ENCODE results near the gene AAMDC.

The AAMDC gene

DNA sequence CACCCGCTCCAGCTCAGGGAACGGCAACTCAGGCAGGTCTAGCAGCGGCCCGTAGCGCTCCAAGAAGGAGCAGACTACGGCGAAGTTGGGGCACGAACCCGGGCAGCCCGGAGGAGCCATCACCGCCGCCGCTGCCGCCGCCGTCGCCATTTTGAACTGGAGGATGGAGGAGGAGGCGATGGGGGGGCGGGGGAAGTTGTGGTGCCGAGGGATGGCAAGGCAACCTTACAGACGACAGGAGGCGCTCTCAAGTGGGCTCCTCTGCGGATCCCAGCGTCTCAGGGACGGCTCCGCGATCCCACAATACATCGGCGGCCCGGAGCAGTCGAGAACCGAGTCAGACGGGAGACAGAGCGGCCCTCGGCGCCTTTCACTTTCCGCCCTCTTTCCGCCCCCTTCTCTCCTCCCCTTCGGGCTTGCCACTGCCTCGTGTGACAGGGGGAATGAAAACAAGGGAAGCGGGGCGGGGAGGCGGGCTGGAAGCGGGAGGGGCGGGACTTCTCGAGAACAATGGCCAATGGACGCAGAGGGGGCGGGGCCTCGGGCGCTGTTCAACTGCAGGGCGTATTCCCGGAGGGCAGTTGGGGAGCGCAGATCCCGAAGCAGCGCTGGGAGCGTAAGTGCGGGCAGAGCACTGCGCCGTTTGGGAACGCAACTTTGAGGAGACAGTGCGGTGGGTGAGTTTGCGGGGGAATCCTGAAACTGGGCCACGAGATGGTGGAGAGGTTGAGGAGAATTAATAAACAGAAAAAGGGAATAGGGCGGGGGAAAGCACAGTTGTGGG is at the start of gene AAMDC, which contains the start of gene RSF1:
TSS of gene AAMDC (plus strand) at position 580 of the 784 bp plus-strand sequence. CDS start 21,353 bp downstream, outside the sequence.
TSS of gene RSF1 (minus strand) at position 158 of the 784 bp plus-strand sequence. CDS start at position 150, 8 bp downstream.
- FAIRE-seq = peak; percentile 67

DNA sequence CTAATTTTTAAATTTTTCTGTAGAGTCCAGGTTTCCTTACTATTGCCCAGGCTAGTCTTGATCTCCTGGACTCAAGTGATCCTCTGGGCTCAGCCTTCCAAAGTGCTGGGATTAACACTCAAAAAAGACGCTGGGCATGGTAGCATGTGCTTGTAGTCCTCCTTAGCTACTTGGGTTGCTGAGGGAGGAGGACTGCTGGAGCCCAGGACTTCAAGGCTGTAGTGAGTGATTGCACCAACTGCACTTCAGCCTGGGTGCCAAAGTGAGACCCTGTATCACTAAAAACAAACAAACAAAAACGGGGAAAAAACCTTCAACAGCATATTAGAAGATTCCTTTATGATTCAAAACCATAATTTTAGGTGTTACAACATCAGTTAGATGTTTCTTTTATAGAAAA is 45.0 kb upstream of the AAMDC start:
- no peak for FAIRE-seq

DNA sequence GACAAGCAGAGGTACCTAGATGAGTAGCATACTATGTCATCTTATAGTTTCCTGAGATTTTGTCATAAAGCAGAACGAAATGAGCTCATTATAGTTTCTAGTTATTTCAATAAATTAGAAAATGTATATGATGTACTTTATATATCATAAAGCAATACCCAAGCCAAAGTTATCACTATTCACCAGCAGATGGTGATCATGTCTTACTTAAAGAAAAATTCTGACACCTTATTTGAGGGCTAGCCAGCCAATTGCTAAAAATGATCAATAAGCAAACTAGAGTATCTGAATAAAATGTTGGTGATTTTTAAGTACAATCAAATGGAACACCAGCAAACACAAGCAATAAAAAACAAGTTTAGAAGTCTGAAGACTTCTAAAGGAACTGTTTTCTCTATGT is 44.5 kb upstream of the AAMDC start:
- no peak for FAIRE-seq

DNA sequence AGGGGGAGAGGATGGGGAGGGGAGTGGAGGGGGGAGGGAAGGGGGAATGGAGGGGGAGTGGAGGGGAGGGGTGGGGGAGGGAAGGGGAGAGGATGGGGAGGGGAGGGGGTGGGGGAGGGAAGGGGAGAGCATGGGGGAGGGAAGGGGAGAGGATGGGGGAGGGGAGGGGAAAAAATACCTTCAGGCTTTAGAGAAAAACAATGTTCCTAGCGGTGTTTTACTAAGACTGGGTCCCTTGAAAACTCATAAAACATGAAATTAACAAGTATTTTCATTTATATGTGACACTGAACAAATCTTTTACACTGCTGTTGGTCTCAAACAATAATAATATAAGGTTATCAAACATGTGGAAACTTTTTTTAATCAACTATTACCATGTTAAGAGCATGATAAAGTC is 42.8 kb upstream of the AAMDC start:
- no peak for FAIRE-seq

DNA sequence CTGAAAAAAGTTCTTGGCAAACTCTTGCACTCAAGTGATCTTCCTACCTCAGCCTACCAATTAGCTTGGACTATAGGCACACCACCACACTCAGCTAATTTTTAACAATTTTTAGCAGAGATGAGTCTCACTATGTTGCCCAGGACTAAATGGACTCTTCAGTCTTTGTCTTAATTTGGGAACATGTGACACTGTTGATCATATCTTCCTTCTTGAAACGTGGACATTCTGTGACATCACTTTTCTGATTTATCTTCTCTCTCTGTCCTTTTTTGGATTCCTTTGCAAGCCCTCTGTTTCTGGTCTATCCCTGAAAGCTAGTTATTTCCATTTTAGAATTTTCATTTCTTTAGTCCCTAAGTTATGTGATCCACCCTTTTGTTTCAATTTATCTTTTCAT is 42.4 kb upstream of the AAMDC start:
- FAIRE-seq = no peak

DNA sequence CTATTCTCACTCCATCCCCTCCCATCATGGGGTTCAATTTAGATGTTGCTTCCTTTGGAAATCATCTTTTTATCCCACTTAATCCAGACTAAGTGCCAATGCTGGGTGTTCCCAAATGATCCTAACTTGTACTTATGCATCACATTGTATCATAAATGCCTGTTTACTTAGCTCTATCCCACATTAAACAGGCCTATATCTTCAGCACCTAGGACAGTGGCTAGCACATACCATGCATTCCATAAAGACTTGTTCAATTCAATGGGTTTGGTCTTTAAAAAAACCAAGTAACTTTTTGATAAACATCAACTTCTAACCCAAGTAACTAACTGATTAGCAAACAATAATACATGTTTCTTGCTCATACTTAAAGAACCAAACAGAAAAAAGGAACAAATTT is 41.0 kb upstream of the AAMDC start:
- no peak for FAIRE-seq

DNA sequence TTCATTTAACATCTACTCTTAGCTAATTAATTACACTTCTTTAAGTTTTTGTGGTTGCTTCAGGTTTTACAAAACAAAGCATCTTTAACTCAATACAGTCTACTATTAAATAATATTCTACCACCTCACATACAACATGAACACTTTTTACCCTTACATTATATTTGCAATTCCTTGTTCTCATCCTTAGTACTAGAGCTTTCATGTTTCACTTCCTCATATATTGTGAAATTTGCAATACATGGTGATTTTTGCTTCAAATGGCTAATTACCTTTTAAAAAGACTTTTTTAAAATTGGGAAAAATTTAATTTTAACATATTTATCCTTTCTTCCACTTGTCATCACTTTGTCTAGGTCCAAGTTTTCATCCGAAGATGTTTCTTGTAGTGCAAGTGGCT is 37.9 kb upstream of the AAMDC start:
- FAIRE-seq = no peak

DNA sequence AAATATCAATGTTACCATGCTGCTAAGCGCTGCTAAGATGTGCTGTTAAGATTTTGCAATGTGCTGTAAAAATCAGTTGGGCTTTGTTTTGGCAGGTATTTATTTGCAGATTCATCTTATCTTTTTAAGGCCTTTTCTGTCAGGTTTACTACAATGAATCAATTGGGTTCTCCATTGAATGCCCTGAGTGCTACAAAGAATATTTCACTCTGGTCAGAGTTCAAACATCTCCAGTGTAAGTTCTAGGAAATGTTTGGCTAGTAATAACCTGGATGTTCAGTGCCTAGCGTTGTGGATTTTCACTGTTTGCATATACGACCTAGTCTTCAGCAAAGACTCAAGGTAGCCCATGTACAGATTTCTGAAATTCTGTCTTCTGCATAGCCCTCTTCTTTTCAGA is 36.4 kb upstream of the AAMDC start:
- FAIRE-seq = no peak

DNA sequence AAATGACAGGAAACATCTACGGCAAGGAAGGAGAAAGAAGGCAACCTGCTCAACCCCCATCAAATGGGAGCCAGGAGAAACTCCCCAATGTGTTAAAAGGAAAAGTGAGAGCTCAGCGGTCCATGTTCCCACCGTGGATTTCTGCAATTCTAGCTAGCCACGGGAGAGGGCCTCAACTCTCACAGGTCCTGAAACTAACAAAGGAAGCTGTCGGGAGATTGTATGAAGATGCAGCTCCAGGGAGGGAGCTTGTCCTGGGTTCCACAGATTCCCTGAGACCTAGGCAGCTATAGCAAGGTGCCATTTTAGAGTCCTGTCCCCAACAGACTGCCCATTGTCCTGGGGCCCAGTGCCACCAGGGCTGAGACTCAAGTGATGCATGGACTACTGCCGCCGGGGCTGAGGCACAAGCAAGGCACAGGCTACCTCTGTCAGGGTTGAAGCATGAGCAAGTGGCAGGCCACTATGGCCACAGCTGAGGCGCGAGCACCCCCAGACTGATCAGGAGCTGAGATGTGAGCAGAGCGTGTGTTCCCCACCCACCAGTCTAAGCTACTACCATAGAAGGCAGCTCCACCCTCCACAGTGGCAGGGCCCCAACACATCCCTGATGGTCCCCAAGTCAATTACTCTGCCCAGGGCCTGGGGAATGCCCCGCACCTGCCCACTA is 31.7 kb upstream of the AAMDC start:
- FAIRE-seq = no peak

DNA sequence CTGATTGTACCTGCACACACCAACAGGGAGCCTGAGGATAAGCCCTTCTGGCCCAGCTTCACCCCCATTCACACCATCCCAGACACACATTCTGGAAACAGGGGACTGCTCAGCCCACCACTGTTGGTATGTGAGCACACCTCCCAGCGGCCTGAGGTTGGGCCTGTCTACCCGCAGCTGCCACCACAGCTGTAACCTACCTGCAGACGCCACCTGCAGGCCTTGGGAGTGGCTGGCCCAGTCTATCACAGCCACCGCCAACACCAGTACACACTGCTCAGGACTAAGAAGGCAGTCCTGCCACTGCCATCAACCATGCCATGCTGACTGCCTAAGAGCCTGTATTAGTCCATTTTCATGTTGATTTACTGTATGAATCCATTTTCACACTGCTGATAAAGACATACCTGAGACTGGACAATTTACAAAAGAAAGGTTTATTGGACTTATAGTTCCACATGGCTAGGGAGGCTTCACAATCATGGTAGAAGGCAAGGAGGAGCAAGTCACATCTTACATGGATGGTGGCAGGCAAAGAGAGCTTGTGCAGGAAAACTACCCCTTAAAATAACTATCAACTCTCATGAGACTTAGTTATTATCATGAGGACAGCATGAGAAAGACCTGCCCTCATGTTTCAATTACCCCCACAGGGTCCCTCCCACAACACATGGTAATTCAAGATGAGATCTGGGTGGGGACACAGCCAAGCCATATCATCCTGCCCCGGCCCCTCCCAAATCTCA is 31.0 kb upstream of the AAMDC start:
- no peak for FAIRE-seq

DNA sequence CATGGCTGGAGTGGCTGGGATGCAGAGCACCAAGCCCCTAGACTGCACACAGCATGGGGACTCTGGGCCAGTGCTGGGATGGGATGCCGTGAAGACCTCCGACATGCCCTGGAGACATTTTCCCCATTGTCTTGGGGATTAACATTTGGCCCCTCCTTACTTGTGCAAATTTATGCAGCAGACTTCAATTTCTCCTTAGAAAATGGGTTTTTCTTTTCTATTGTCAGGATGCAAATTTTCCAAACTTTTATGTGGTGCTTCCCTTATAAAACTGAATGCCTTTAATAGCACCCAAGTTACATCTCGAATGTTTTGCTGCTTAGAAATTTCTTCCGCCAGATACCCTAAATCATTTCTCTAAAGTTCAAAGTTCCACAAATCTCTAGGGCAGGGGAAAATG is 29.6 kb upstream of the AAMDC start:
- no peak for FAIRE-seq

DNA sequence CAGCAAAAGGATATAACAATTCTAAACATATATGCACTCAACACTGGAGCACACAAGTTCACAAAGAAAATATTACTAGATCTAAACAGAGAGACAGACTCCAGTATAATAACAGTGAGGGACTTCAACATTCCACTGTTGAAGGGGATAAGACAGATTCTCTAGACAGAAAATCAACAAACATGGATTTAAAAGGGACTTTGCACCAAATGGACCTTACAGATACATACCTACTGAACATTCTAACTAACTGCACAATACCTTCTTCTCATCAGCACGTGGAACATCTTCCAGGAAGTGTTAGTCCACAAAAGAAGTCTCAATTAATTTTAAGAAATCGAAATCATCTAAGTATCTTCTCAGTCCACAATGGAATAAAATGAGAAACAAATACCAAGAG is 27.0 kb upstream of the AAMDC start:
- FAIRE-seq = no peak

DNA sequence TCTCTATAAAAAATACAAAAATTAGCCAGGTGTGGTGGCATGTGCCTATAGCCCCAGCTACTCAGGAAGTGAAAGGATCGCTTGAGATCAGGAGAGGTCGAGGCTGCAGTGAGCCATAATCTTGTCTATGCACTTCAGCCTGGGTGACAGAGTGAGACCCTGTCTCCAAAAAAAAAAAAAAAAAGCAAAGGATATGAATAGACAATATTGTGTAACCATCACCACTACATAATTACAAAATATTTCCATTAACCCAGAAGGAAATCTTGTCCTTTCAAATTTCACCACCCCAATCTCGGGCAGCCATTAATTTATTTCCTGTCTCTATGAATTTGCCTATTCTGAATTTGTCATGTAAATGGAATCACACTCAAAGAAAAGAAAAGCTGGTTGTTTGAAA is 21.6 kb upstream of the AAMDC start:
- no peak for FAIRE-seq

DNA sequence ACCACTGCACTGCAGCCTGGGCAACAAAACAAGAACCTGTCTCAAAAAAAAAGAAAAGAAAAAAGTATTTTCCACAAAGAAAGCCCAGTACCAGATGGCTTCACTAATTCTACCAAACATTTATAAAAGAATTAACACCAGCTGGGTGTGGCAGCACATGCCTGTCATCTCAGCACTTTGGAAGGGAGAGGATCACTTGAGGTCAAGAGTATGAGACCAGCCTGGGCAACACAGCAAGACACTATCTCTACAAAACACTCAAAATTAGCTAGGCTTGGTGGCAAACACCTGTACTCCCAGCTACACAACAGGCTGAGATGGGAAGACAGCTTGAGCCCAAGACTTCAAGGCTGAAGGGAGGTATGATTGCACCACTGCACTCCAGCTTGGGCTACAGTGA is 20.5 kb upstream of the AAMDC start:
- no peak for FAIRE-seq

DNA sequence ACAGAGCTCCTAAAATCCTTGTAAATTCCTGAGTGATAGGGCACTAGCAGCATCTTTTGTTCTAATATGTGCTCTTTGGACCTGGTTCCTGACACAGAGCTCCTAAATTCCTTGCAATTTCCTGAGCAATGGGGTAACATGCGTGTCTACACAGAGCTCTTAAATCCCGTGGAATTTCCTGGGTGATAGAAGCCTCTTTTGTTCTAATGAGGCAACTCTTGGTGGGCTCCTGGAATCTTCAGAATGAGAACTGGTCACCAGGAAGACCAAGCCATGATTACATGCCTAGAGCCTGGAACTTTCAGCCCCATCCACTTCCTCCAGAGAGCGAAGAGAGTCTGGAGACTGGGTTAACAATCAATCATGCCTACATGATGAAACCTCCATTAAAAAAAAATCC is 19.5 kb upstream of the AAMDC start:
- FAIRE-seq = no peak

DNA sequence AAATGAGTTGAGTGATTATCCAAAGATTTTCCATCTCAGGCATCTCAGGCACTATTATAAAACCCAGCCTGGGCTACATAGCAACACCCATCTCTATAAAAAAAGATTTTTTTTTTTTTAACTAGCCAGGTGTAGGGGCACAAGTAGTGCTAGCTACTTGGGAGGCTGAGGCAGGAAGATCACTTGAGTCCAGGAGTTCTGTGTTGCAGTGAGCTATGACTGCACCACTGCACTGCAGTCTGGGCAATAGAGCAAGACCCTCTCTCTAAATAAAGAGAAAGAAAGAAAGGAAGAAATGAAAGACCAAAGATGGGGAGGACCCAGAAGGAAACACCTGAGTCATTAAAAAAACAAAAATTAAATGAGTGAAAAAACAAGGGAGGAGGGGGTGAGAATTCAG is 14.5 kb upstream of the AAMDC start:
- no peak for FAIRE-seq

DNA sequence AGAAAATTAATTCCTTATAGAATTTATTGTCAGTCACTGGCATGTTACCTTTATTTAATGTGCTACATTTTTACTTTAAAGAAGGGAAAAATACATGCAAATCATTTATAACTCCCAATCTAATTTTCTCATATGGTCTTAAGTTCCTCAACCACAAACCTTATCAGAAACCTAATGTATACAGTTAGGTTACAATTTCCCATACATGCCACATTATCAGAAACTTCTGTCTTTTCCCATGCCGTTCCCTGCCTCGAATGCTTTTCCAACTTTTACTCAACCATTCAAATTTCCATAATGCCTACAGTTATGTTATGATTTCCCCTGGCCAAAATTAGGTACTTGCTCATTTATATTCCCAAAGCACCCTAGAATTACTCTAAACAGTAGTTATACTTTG is 14.0 kb upstream of the AAMDC start:
- no peak for FAIRE-seq

DNA sequence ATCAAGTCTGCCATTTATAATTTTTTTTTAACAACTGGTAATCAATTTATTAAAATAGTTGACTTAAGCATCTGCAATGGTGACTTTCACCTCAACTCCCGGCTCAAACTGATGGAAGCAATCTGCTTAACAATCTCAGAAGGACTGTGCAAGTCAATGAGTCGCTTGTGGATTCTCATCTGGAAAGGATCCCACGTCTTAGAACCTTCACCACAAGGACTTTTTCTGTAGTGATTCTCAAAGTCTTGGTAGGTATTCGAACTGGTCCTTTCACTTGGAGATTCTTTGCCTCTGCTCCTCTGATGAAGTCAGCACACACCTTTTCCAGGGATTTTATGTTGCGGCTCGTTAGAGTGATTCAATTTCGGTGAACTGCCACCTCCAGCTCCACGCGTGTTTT is 7.7 kb upstream of the AAMDC start:
- FAIRE-seq = no peak

DNA sequence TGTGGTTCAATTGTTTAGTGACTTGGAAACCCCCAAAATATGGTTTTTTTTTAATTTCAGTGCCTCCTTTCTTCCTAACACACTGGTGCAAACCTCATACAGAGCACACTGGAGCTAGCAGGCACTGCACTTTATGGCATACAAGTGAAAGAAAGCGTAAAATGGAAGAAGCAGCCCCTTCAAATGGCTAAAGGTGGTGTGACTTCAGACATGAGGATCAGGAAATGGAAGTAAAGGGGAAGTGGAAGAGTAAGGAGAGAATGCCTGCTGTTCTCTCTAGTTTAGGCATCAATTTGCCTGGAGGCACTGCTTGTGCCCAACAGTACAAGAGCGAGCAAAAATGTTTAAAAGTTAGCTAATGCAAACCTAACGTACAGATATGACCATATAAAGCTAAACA is 6.1 kb upstream of the AAMDC start:
- no peak for FAIRE-seq

DNA sequence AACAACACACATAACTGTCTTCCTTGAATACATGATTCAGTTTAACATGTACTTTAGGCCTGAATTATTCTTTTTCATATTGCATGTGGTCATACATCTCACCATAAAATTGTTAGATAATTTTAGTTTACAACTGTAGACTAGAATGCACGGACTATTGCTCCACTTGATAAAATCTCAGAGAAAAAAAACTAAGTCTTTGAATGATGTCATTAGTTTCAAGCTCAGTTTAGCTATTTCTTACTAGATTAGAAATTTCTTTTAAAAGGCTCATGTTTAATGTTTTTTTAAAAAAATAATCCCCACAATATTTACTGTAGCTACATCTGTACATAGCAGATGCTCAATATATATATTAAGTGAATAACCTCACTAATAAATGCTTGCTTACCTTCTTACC is 5.5 kb upstream of the AAMDC start:
- no peak for FAIRE-seq

DNA sequence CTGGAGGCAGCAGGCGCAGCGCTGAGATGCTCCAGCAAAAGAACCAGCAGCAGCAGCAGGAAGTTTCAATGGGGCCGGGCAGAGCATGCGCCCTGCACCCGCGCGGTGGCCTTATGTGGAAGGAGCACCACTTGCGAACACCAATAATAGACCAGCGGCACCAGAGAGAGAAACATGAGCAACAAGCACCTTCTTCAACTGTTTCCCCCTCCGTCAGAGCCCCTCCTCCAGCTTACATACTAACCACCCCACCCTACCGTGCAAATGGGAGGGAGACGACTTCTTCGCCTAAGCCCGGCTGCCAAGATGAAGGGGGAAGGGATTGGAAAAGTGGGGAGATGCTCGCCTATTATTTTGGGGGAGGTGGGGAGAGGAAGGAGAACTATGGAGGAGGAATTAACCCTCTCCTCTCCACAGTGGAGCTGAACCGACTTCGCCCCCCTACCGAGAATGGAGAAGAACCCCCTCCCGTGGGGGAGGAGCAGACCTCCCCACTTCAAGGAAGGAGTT is 1.5 kb upstream of the AAMDC start:
- FAIRE-seq = no peak

DNA sequence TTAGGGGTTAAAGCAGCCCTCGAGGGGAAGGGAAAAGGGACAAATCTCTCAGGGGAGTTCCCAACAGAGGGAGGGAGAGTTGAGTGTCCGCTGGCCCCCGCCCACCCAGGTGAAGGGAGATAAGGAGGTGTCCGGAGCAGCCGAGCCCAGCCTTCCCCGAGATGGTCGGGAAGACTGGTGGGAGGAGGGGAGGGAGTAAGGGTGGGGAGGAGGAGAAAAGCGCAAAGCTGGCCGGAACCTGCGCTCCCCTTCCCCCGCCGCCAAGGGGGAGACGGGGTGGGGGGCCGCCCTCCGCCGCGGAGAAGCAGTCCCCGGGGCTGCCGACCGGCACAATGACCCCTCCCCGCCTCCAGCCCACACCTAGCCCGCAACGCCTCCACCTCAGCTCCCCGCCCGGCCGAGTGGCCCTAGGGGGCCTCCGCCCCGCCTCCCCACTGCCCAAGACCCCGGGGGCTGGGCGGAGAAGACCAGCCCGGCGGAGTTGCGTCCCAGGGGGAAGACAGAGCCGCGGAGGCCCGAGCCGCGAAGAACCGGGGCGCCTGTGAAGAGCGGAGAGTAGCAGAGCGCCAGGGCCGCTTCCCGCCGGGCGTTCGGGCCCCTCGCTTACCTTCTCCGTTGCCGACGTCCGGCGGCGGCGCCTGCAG is 901 bp upstream of the AAMDC start:
- FAIRE-seq = no peak

DNA sequence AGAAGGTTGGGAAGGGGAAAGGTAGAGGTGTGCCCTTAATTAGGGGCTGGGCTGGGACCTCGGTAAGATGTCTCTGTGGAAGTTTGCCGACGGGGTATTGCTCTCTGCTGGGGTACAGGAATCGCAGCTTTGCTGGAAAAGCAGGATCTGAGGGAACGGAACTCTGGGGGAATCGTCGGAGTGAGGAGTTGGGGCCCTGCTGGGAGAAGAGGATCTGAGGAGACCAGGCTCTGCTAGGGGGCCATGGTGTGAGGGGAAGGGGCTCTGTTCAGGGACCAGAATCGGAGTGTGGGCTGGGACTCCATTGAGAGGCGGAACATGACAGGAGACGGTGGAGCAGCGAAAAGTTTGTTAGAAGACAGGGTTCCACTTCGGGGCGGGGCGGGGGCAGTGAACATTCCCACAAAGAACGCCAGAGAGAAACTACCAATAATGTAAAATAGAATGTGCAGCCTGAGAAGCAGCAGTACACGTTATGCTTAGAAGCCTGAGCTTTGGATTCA is 456 bp downstream of the AAMDC start:
- FAIRE-seq = no peak
